NCI-H2081 (cell line): Measurements from ENCODE around the gene FLYWCH1.
A peak's percentile ranks its signal among the peaks of the same experiment; 100 is the strongest.

Experiments
- DNase-seq, 2 experiments: peaks; one replicate each; lab custom pipeline; 2025; lab: John Stamatoyannopoulos, UW

Gene FLYWCH1

DNA sequence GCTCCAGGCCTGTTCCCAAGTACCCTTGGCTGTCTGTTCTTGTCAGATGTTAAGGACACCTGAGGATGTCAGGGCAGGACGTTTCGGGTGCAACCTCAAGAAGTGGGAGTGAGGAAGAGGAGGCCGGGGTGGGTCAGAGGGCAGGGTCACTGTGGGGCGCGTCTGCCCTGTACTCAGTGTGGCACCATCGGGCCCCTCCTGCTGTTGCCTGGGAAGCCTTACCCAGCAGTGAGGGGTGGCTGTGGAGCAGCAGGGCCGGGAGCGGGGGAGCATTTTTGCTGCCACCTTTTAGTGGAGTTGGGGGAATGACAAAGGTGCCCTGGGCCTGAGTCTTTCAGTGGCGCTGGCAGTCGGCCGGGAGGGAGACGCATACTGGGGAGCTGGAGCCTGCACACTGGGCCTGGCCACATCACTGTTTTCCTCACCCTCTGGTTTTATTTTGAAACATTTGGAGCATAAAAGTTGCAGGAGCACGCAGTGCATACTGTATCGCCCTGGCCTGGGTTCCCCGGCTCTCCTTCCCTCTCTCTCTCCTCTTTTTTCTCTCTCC lies 11.1 kb upstream of the FLYWCH1 start:
- no peak for DNase-seq

DNA sequence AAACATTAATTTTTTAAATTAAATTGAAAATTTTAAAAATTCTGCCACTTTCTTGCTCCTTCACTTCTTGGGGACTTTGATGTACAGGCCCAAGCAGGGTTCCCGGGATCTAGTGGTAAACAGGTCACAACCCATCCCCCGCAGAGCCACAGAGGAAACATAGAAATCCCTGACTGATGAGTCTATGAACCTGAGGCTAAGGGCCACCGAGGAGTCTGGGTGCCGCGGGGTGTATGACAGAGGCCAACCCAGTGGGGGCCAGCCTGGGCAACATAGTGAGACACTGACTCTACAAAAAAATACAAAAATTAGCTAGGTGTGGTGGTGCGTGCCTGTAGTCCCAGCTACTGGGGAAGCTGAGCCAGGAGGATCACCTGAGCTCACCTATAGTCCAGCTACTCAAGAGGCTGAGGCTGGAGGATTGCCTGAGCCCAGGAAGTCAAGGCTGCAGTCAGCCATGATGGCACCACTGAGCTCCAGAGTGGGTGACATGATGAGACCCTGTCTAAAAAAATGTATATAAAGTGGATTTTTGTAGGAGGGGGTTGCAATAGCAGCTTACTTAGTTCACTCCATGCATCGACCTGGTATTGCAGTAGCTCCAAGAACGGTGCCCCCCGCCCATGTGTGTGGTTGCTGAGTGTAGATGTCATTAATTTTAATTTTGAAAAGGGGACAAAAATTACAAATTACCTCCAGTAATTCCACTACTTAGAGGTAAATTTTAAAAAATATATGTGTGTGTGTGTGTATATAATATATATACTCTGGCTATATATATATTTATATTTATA lies 9.2 kb upstream of the FLYWCH1 start:
- no peak for DNase-seq

DNA sequence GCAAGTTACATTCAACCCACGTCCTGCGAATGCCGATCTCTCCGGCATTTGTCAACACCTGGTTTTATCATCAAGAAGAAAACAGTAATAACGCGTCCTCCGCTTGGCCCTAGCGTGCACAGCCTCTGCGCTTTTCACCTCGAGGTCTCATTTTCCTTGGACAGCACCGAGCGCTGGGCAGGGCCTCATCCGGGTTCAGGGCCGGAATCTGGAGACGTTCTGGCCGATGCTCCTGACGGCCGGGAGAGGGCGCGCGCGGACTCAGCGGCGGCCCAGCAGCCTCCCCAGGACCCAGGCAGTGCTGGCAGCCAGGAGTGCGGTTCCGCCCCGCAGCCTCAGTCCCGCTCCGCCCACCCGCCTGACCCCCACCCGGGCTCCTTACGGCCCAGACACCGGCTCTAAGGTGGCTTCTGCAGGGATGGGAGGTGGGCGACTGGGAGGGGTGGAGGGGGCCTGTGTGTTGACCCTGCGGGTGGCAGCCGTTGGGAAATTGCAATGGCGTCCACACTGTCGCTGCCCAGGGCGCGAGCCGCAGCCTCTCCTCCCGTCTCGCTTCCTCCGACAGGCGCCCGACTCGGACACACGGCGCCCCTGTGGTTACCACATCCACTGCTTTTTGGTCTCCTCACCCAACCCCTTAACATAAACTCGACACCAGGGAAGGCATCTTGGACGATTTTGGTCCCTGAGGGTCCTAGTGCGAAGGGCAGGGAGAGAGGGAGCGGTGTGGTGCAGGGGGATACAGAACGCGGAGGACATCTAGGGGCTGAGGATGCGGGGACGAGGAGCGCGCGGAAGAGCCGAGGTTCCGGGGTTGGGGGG lies 7.4 kb upstream of the FLYWCH1 start:
- peak; percentile 78 to 79 for DNase-seq

DNA sequence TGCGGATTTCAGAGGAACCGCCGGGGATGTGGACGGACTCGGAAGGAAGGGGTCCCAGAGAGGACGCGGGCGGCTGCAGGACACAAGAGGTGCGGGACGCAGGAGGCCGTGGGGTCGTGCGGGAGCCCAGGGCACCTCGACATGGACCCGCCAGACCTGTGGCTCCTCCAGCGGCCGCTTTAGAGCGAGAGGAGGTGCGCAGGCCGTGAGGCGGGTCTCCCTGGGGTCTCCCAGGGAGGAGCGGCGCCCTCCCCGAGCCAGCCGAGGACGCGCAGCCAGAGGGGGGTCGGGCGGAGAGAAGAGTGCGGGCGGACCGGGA lies 6.8 kb upstream of the FLYWCH1 start:
- no peak for DNase-seq

DNA sequence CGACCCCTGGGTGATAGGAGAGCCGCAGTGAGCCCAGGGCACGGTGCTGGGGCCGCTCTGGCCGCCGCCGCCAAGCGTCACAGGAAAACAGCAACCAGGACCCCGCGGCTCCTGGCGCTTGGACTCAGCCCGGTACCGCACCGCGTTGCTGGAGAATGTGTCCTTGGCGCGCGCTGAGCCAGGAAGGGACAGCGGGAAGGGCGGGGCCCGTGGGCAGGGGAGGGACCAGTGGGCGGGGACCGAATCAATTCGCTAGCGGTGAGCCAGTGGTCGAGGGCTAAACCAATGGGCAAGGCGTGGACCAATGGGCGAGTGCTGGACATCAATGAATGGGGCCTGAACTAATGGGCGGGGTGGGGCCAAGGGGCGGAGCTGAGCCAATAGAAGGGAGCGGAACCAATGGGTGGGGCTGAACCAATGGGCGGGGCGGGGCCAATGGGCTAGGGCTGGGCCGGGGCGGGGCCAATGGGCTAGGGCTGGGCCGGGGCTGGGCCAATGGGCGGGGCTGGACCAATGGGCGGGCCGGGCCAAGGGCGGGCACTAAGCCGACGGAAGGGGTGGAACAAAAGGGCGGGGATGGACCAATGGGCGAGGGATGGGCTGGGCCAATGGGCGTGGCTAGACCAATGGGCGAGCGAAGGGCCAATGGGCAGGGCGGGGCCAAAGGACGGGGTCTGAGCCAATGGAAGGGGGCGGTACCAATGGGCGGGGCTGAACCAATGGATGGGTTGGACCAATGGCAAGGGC lies 6.3 kb upstream of the FLYWCH1 start:
- DNase-seq: peak; percentile 99 to 100

DNA sequence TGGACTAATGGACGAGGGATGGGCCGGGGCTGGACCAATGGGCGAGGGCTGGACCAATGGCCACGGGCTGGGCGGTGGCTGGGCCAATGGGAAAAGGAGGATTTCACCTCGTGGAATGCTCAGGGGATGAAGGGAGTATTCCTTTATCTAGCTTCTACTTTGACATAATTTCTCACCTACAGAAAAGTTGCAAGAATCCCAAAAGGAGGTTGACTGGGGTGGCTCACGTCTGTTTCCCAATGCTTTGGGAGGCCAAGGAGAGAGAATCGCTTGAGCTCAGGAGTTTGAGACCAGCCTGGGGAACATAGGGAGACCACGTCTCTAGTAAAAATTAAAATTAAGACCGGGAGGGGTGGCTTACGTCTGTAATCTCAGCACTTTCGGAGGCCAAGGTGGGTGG lies 5.7 kb upstream of the FLYWCH1 start:
- no peak for DNase-seq

DNA sequence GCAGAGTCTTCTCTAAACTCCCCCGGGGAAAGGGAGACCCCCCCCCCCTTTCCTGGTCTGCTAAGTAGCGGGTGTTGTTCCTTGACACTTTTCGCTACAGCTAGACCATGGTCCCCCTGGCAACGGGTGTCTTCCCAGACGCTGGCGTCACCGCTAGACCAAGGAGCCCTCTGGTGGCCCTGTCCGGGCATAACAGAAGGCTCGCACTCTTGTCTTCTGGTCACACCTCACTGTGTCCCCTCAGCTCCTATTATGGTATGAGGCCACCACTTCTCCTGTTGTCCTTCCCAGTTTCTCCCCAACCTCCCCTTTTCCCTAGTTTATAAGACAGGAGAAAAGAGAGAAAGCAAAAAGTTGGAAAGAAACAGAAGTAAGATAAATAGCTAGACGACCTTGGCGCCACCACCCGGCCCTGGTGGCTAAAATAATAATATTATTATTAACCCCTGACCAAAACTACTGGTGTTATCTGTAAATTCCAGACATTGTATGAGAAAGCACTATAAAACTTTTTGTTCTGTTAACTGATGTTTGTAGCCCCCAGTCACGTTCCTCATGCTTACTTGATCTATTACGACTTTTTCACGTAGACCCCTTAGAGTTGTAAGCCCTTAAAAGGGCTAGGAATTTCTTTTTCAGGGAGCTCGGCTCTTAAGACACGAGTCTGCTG lies 4.5 kb upstream of the FLYWCH1 start:
- peak; percentile 19 to 35 for DNase-seq

DNA sequence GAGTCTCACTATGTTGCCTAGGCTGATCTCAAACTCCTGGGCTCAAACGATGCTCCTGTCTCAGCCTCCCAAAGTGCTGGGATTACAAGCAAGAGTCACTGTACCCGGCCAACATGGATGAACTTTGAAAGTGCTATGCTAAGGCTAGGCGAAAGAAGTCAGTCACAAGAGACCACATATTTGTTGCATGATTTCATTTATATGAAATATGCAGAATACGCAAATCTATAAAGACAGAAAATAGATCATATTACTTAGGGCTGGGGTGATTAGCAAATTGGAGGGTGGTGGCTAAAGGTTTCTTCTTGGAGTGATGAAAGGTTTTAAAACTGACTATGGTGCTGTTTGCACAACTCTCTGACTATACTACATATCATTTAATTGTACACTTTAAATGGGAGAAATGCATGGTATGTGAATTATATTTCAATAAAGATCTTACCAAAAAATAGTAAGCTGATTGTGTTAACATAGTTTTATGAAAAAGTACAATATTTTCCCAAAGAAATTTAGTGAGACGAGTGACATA lies 1.2 kb upstream of the FLYWCH1 start:
- no peak for DNase-seq

DNA sequence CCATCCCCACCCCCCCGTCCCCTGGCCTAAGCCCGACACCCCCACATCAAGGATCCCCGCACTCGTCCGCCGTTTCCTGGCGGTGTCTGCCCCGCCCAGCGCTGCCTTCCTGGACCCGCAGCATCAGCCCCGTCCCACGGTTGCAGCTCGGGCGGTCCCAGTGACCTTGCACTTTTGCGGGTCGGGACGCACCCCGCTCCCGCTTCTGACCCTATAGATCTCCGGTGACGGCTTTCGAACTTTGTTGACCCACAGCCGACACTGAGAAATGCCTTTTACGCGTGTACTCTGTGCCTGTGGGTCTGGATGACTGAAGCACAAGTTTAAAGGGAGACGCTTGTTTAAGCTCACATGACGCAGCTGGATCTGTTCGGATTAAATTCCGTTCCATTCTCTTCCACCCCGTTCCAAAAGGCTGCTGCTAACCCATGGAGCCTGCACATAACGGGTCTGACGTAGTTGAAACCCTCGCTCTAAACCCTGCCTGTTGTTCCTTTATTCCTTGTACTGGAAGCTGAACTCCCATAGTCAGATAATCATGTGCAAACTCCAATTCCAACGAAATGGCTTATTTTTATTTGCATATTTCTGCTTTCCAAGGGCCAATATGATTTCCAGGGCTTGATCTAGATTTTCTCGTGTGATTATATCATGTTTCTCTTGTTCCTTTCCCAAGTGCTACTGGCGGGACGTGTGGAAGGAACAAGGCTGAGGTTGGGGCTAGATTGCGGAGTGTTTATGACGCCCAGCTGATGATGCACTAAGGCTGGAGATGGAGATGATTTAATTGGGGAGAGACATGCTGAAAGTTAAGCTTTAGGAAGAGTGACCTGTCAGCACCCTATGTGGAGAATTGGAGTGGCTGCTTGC lies 834 bp downstream of the FLYWCH1 start:
- no peak for DNase-seq

DNA sequence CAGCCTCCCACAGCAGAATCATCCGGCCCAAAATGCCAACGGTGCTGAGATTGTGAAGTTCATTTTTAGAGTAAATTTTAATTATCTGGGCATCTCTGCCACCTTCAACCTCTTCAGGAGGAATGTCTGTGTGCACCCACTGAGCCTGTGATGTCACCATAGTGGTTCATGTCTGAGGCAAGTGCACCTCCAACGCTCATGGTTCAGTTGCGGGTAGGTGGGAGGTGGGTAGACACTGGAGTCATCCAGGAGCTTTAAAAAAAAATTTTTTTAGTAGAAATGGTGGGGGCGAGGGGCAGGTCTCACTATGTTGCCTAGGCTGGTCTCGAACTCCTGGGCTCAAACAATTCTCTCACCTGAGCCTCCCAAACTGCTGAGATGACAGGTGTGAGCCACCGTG lies 1.9 kb downstream of the FLYWCH1 start:
- DNase-seq: no peak

DNA sequence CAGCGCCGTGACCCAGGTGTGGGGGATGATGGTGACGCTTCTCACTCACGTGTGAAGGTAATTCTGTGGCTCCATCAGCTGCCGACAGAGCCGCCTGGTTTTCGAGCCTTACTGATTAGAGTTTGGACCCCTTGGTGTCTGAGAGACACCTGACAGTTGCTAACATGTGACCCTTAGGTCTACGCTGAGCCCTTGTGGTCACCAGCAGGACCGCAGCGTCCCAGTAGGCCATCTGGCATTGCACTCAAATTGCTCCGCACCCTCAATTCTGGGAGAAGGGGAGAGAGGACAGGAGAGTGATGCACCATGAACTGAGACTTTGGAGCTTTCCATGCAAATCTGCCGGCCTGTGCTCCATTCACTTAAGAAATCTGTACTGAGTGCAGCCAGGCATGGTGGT lies 2.5 kb downstream of the FLYWCH1 start:
- no peak for DNase-seq

DNA sequence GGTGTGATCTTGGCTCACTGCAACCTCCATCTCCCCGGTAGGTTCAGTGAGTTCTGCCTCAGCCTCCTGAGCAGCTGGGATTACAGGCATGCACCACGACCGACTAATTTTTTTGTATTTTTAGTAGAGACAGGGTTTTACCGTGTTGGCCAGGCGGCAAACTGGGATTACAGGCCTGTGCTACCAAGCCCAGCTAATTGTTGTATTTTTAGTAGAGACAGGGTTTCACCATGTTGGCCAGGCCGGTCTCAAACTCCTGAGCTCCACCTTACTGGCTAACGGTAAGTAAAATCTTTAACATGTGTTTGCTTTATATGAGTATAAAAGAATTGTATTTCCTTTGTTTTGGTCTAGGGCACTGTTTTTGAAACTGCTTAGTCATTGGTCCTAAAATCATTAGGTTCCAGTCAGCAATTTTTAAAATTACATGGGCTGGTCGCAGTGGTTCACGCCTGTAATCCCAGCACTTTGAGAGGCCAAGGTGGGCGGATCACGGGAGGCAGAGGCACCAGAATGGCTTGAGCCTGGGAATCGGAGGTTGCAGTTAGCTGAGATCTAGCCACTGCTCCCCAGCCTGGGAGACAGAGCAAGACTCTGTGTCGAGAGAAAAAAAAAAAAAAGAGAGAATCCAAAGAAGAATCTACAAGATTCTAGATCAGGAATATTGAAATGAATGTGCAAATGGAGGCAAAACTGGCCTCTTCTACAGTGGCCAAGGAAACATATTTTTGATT lies 3.6 kb downstream of the FLYWCH1 start:
- no peak for DNase-seq

DNA sequence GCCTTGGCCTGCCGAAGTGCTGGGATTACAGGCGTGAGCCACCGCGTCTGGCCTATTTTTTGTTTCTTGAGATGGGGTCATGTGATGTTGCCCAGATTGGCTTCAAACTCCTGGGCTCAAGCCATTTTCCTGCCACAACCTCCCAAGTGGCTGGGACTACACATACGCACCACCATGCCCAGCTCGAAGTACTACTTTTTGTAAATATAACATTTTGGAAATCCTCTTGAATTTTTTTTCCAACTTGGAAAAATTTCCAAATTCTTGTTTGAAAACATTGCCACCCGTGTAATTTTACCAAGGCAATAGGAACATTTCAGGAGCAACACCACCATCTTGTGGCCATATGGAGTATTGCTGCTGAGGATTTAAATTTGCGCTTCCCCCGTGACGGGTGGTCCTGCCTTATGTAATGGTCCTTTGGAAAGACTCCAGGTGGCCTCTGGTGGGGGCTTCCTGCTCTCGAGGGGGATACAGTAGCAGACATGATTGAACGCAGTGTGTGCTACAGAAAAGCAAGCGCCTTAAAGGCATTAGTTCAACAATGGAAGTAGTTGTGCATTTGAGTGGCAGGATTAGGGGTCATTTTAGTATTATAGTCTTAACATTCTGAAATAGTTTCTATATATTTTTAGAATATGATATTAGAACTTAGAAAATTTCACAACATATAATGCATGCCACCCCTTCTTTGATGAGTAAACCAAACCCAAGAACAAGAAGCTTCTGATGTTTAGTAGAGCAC lies 8.0 kb downstream of the FLYWCH1 start:
- peak; percentile 62 to 64 for DNase-seq

DNA sequence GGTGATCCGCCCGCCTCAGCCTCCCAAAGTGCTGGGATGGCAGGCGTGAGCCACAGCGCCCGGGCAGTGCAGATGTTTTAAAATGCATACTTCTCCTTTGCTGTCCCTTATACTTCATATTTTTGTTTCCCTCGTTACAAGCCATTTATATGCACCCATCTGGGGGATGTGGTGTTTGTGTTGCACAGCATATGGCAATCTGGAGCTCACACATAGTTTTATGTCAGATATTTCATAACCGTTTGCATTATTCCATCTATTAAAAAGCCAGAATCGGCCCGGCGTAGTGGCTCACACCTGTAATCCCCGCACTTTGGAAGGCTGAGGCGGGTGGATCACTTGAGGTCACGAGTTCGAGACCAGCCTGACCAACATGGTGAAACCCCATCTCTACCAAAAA lies 11.8 kb downstream of the FLYWCH1 start:
- no peak for DNase-seq

DNA sequence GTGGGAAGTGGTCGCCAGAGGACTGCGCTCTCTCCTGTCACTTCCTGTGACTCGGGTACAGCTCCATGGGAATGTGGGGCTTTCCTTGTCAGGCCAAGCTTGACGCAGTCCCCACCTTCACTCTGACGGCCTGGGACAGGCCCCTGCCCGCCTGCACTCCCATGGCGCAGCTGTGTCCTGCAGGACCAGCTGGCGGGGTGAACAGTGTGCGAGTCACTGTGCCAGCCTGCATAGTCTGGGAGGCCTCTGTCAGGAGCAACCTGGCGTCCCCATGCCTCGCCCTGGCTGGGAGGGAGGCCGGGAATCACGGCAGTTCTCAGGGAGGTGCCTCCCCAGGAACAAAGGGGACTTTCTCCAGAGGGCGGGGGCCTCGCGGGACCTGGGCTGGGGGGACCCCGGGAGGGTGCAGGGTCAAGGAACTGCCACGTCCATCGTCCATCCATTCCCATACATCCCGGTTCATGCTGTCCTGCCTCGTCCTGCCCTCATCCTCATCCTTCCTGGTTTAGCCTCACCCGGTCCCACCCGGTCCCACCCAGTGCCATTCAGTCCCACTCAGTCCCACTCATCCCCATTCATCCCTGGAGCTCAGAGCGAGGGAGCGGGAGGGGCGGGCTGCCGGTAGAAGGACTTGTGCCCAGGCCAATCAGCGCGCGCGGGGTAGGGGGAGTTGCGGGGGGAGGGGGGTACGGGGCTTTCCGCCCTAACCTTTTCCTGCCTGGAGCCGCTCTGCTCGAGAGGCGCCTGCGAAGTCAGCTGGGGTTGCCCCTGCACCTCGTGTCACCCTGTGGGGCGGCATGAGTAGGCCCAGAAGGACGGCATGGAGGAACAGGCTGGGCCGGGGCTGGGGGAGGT lies 13.4 kb downstream of the FLYWCH1 start:
- no peak for DNase-seq

DNA sequence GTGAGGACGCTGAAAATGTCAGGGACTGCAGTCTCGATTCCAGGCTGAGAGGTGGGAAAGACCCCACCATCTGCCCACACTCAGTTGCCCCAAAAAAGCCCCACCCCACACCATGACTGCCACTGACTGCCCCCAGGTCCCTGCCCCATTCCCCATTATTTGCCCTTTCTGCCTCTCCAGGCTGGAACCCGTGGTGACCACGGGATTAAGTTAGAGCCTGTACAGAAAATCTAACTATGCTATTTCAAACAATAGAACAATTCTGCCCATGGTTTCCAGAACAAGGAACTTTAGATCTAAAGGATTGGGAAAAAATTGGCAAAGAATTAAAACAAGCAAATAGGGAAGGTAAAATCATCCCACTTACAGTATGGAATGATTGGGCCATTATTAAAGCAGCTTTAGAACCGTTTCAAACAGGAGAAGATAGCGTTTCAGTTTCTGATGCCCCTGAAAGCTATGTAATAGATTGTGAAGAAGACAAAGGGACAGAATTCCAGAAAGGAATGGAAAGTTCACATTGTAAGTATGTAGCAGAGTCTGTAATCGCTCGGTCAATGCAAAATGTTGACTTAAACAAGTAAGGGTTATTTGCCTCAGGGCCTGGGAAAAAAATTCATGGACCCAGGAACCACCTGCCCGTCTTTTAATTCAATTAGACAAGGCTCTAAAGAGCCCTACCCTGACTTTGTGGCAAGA lies 14.4 kb downstream of the FLYWCH1 start:
- DNase-seq: no peak

DNA sequence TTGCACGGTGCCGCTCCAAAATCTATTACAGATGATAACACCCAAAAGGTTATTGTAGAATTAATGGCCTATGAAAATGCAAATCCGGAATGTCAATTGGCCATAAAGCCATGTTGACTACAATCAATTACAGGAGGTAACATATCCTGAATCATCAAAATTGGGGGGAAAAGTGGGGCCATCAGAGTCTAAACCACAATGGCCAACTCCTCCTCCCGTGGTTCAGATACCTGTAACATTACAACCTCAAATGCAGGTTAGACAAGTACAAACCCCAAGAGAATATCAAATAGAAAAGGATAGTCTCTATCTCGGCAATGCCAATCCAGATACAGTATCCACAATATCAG lies 14.9 kb downstream of the FLYWCH1 start:
- no peak for DNase-seq
